ENCODE data around the gene ZBTB42. TPM values are rescaled to one million over a fixed set of nuclear protein-coding genes. Genes with fewer than 3 reads are reported as not detected.

The ZBTB42 gene
- total and polyA plus RNA-seq, 7 donors = 1.5 to 5.5 (median 4.2) TPM

- no peaks in the 10 kb centered on the region for H3K27me3 ChIP-seq
- 83 to 87% methylated on average over 15 of the region's 15 CpGs for WGBS, 2 donors
- no peak for DNase-seq
- H3K9me3 ChIP-seq = no peaks in the 10 kb centered on the region
- no peak overlapping the region for H3K4me3 ChIP-seq
- no peak for TF ChIP-seq POLR2A (IDR thresholded peaks at IDR 0.05)
- no peak for TF ChIP-seq POLR2AphosphoS5 (IDR thresholded peaks at IDR 0.05)
- no peak for TF ChIP-seq CTCF (IDR thresholded peaks at IDR 0.05)
- TF ChIP-seq EP300 (IDR thresholded peaks at IDR 0.05) = no peak
- no peak overlapping the region for H3K27ac ChIP-seq
- intact Hi-C loops (cut with DNase I) = no loop called here
- H3K4me1 ChIP-seq = peaks cover 0 to 62% (median 43%) of the 10 kb centered on the region in 4 donors
- H3K36me3 ChIP-seq = no peaks in the 10 kb centered on the region
Measured at GRCh38 chr14:104803912-104804410, 3.1 kb downstream of the ZBTB42 start.

- WGBS, 2 donors = 88 to 89% methylated on average over 18 of the region's 18 CpGs
- intact Hi-C loops (cut with DNase I) = no loop called here
- DNase-seq = no peak
- H3K4me1 ChIP-seq = peaks cover 0 to 58% (median 38%) of the 10 kb centered on the region in 4 donors
- no peak overlapping the region for H3K4me3 ChIP-seq
- no peak for TF ChIP-seq CTCF (IDR thresholded peaks at IDR 0.05)
- no peak for TF ChIP-seq POLR2A (IDR thresholded peaks at IDR 0.05)
- no peak for TF ChIP-seq POLR2AphosphoS5 (IDR thresholded peaks at IDR 0.05)
- no peak for TF ChIP-seq EP300 (IDR thresholded peaks at IDR 0.05)
- H3K27me3 ChIP-seq = no peaks in the 10 kb centered on the region
- H3K27ac ChIP-seq = no peak overlapping the region
- no peaks in the 10 kb centered on the region for H3K9me3 ChIP-seq
- no peaks in the 10 kb centered on the region for H3K36me3 ChIP-seq
Measured at GRCh38 chr14:104804481-104805325, 3.8 kb downstream of the ZBTB42 start.

GRCh38 chr14:104805326-104805678 is 4.4 kb downstream of the ZBTB42 start:
- intact Hi-C loops (cut with DNase I) = no loop called here
- Histone ChIP-seq H3K4me1 (peaks cover 0 to 52% (median 34%) of the 10 kb centered on the region in 4 donors), H3K9me3 (no peaks in the 10 kb centered on the region), H3K27me3 (no peaks in the 10 kb centered on the region), H3K27ac (no peak overlapping the region), H3K4me3 (no peak overlapping the region), H3K36me3 (no peaks in the 10 kb centered on the region)
- TF ChIP-seq EP300 (IDR thresholded peaks at IDR 0.05) (no peak), POLR2A (IDR thresholded peaks at IDR 0.05) (no peak), CTCF (IDR thresholded peaks at IDR 0.05) (no peak), POLR2AphosphoS5 (IDR thresholded peaks at IDR 0.05) (no peak)
- WGBS, 2 donors = 52 to 56% methylated on average over 3 of the region's 3 CpGs
- DNase-seq = no peak

GRCh38 chr14:104805941-104806624 is 5.2 kb downstream of the ZBTB42 start:
- Histone ChIP-seq H3K27ac (no peak overlapping the region), H3K36me3 (no peaks in the 10 kb centered on the region), H3K27me3 (no peaks in the 10 kb centered on the region), H3K4me1 (peaks cover 0 to 49% (median 33%) of the 10 kb centered on the region in 4 donors), H3K4me3 (no peak overlapping the region), H3K9me3 (no peaks in the 10 kb centered on the region)
- TF ChIP-seq CTCF (IDR thresholded peaks at IDR 0.05) (no peak), EP300 (IDR thresholded peaks at IDR 0.05) (no peak), POLR2AphosphoS5 (IDR thresholded peaks at IDR 0.05) (no peak), POLR2A (IDR thresholded peaks at IDR 0.05) (no peak)
- DNase-seq = no peak
- intact Hi-C loops (cut with DNase I) = no loop called here
- WGBS, 2 donors = 71 to 84% methylated on average over 14 of the region's 14 CpGs
